SKM-1 (cell line): ENCODE data around the gene FIG4.
"Not testable (repeated sequence)": the region's sequence is repeated elsewhere in the genome, so short reads cannot be mapped to it uniquely, and the experiment has no call there.

Experiments used
- DNase-seq: peaks from one replicate; lab custom pipeline; 2025; ENCODE audit not compliant: unreplicated experiment; lab: John Stamatoyannopoulos, UW

The FIG4 gene

GRCh38 chr6:109701774-109702173, 10.7 kb downstream of the FIG4 start:
- peak; percentile 61 for DNase-seq

- DNase-seq = no peak
Measured at GRCh38 chr6:109702791-109703190, 11.7 kb downstream of the FIG4 start.

- peak; percentile 94 for DNase-seq
Measured at GRCh38 chr6:109705258-109705657, 14.2 kb downstream of the FIG4 start.

DNA sequence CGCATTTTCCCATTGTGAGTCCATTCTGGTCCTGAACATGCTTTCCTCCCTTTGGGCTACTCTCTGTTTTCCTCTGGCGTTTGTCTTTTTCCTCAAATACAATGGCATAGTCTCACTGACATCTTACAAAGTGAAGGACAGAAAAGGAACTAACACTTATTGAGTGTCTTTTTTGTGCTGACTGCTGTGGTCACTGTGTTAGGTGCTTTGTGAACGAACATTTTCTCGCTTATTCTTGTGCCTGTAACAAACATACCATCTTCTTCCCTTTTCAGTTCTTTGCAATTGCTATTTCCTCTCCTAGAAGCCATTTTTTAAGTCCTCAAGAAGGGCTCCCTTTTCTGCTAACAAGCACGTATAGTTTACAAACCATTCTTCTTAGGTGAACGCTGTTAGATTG, 15.4 kb downstream of the FIG4 start:
- no peak for DNase-seq

DNA sequence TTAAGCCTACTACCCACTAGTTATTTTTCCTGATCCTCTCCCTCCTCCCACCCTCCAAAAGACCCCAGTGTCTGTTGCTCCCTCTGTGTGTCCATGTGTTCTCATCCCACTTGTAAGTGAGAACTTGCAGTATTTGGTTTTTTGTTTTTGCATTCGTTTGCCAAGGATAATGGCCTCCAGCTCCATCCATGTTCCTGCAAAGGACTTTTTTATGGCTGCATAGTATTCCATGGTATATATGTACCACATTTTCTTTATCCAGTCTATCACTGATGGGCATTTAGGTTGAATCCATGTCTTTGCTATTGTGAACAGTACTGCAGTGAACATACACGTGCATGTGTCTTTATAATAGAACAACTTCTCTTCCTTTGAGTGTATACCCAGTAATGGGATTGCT, 17.0 kb downstream of the FIG4 start:
- DNase-seq = not testable (repeated sequence)

DNA sequence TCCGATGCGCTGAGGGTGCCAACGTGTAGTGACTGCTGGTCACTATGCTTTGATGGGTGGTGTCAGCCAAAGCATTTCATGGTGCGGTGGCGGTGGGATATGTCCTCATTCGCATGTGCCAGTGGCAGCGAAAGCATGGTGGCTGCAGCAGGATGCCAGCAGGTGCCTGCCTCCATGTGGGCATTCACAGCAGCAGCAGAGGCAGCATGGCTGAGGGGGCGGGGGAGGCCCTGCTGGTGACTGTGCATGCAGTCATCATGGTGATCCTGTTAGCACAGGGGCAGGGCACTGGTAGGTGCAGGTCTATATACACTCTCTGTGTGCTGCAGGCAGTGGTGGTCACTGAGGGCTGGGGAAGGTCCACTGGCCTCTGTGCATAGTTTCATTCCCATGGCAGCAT, 22.0 kb downstream of the FIG4 start:
- no peak for DNase-seq

GRCh38 chr6:109714166-109714565, 23.1 kb downstream of the FIG4 start:
- no peak for DNase-seq

DNA sequence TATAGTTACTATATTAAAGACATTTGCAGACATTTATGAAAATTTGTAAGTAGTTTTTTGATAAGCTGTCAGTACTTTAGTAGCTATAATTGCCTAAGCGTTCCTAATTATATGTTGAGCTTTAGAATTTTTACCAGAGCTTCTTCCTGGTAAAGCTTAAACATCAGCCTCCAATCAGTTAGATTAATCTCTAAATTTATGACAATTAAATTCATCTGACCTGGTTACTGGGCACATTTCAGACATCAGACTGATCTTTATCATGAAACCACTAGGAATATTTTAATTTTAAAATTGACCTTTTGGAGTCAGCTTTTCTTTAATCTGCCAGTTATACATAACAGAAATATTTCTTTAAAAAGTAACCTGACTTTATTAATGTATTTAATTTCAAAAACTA, 23.5 kb downstream of the FIG4 start:
- no peak for DNase-seq

DNA sequence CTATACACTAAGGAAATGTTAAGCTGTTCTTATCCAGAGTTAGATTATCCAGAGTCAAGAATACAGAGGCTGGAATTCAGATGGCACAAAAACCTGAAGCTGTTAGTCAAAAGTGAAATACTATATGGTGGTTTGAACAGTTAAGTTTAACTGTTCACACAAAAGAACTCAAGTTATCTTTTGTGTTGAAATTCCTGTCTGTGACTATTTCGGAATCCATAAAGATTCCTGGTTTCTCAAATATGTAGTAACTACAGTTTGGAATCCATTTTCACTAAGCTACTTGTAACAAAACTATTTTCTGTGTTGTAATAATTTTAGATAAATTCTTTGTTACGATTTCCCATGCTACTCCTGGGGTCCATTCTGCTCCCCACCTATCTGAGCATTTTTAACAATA, 24.5 kb downstream of the FIG4 start:
- no peak for DNase-seq

- DNase-seq = peak; percentile 14
Measured at GRCh38 chr6:109717971-109718370, 26.9 kb downstream of the FIG4 start.

DNA sequence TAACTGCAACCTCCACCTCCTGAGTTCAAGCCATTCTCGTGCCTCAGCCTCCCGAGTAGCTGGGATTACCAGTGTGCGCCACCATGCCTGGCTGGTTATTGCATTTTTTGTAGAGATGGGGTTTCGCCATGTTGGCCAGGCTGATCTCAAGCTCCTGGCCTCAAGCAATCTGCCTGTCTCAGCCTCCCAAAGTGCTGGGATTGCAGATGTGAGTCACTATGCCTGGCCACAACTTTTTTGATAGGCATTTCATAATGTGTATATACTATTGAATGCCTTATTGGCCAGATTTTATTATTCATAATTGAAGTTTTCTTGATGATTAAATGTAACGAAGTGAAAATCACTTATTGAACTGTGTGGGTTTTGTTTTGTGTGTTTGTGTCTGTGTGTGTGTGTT, 27.9 kb downstream of the FIG4 start:
- DNase-seq = no peak

- no peak for DNase-seq
Measured at GRCh38 chr6:109720311-109720710, 29.2 kb downstream of the FIG4 start.

DNA sequence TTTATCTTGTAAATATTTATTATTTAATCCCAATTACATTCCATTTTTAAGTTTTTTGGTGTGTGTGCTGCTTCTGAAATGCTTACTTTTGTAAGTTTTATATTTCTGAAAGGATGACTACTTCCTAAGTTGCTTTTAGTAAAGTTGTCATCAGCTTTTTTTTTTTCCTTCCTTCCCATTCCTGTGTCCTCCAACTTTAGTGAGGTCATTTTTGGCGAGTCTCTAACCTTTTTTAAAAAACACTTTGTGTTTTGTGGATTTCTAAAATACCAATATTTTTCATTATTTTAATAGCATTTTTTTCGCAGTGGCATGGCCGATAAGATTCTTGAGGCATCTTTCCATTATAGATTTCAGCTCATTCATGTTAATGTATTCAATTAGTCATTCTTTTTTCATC, 30.9 kb downstream of the FIG4 start:
- DNase-seq = no peak

DNA sequence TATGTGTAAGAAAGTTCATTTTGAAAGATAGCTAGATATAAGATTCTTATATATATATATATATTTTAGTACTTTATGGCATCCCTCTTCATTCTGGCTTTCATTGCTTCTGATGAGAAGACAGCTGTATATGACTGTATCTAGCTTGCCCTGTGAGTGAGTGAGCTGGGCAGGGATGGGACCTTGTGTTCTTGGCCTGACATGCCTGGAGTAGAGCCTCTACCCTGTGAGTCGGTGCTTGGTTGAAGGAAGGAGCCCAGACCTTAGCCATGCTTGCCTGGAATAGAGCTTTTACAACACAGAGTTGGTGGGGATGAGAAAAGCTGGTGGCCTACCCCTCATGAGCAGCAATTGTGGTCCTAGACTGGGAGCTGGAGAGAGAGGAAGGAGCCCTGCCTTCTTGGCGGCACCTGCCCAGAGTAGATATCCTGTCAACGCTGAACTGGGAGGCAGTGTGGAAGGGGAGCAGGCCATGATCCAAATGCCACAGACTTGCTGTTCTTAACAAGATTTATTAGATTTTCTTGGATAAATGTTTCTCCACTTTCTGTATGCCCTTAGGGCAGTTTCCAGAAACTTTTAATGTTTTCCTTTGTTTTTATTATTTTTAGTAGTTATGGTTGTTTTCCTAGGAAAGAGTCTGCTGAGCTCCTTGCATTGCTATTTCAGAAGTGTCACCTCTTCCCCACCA, 31.6 kb downstream of the FIG4 start:
- DNase-seq = no peak

- DNase-seq = not testable (repeated sequence)
Measured at GRCh38 chr6:109725250-109725649, 34.2 kb downstream of the FIG4 start.

DNA sequence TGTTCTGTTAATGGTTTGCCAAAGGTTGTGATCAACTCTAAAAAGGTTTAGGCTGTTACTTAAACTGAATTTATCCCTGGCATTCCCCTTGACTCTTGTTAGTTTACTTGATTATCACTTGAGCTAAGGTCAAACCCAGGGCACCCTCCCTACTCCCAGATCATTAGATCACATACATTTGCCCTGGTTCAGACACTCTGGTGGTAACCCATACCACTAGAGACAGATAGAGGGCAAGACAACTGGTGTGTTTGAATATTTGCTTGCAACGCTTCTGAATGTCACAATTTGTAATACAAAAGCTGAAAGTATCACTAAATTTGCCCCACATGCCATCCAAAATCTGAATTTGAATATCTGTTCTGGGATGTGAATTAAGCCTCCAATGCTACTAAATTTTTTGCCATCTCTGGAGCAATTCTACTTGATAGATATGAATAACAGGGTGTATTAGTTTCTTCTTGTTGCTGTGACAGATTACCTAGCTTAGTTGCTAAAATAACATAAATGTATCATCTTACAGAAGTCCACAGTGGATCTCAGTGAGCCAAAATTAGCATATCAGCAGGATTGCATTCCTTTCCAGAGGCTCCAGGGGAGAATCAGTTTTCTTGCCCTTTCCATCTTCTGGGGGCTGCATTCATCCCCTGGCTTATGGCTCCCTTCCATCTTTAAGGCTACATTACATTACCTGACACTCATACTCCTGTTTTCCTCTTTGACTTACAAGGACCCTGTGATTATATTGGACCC, 45.4 kb downstream of the FIG4 start:
- DNase-seq = no peak

- no peak for DNase-seq
Measured at GRCh38 chr6:109738255-109738654, 47.2 kb downstream of the FIG4 start.

DNA sequence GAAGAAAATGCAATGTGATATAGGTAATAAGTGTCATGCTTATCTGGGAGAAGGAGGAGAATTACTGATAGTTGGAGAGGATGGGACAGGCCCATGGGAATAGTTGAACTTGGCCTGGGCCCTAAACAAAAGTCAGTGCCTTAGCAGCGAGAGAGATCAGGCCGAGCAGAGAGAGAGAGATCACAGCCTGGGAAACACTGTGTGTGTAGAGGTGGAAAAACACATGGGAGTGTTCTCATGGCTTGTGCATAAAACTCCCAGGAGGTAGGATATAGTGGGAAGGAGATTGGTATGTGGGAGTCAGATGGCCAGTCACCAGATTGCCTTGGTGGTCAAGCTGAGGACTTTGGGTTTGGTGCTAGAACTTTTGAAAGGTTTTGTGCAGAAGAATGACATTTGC, 47.6 kb downstream of the FIG4 start:
- no peak for DNase-seq

DNA sequence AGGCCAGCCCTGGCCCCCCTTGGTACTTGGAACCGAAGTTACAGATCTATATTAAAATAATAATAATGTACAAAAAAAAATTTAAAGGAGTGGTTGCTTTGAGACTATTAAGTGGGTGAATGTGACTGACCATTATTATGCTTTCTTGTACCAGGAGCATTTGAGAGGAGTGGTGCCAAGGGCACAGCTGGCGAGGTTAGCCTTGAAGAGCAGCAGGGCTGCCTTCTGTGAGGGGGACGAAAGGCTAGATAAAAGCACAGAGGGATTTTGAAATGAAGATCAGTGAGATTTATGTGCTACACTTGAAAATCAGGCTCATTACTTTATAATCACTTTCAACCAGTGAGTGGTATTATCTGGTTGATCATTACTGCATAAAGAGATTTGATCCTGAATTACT, 48.6 kb downstream of the FIG4 start:
- no peak for DNase-seq

GRCh38 chr6:109740787-109741186, 49.7 kb downstream of the FIG4 start:
- no peak for DNase-seq

- no peak for DNase-seq
Measured at GRCh38 chr6:109743739-109744138, 52.6 kb downstream of the FIG4 start.

GRCh38 chr6:109744779-109745178, 53.7 kb downstream of the FIG4 start:
- not testable (repeated sequence) for DNase-seq

DNA sequence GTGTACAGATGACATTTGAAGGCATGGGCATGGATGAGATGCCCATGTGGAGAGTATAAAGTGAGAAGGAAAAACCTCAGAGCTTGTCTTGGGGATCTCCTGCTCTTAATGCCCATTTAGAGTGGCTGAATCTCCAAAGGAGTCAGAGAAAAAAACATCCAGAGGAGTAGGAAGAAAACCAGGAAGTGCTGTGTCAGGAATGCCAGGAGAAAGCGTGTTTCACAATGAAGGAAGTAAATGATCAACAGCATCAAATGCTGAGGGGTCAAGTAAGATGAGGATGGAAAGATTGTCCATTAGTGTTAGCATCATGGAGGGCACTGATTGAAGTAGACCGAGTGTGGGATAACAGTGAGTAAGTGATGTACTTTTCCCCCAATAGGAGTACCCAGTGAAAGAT, 56.1 kb downstream of the FIG4 start:
- no peak for DNase-seq
